ENCODE data around the gene CARM1.

GRCh38 chr19:10882108-10882457 lies 10.7 kb downstream of the CARM1 start:
- TF ChIP-seq MAZ (IDR thresholded peaks at IDR 0.05; ENCODE audit: borderline replicate concordance, low read depth, low read length) = no peak
- no peak for TF ChIP-seq EP300 (IDR thresholded peaks at IDR 0.05)
- TF ChIP-seq MAX (IDR thresholded peaks at IDR 0.05) = no peak
- TF ChIP-seq JUNB (IDR thresholded peaks at IDR 0.05) = no peak
- no peak for TF ChIP-seq CTCF (IDR thresholded peaks at IDR 0.05)
- TF ChIP-seq JUN (IDR thresholded peaks at IDR 0.05) = no peak

Data from A549 (cell line).